GM18858 (cell line): Measurements from ENCODE around the gene VWC2L.

Experiments used
- ATAC-seq: cut with Tn5 transposase; IDR thresholded peaks from one replicate; pipeline ENCODE4 v1.9.1; 2021; ENCODE audit not compliant: unreplicated experiment

VWC2L gene

GRCh38 chr2:214410918-214411554 lies at the start of gene VWC2L:
Gene VWC2L, plus strand, starts transcription at chr2:214411054. Its CDS starts 3,140 bp downstream, at chr2:214414194.
- ATAC-seq: no peak

GRCh38 chr2:214361116-214361515 lies 49.7 kb upstream of the VWC2L start:
- ATAC-seq: no peak

- no peak for ATAC-seq
Measured at GRCh38 chr2:214365549-214365948, 45.3 kb upstream of the VWC2L start.

- ATAC-seq: no peak
Measured at GRCh38 chr2:214367171-214367570, 43.7 kb upstream of the VWC2L start.

- no peak for ATAC-seq
Measured at GRCh38 chr2:214376618-214377285, 34.1 kb upstream of the VWC2L start.

GRCh38 chr2:214377286-214377624 lies 33.6 kb upstream of the VWC2L start:
- ATAC-seq: no peak

GRCh38 chr2:214378455-214379103 lies 32.3 kb upstream of the VWC2L start:
- ATAC-seq: no peak

- no peak for ATAC-seq
Measured at GRCh38 chr2:214379227-214379626, 31.6 kb upstream of the VWC2L start.

GRCh38 chr2:214380681-214381080 lies 30.2 kb upstream of the VWC2L start:
- ATAC-seq: no peak

GRCh38 chr2:214382229-214382628 lies 28.6 kb upstream of the VWC2L start:
- ATAC-seq: no peak

- no peak for ATAC-seq
Measured at GRCh38 chr2:214386720-214387119, 24.1 kb upstream of the VWC2L start.

GRCh38 chr2:214389334-214389733 lies 21.5 kb upstream of the VWC2L start:
- ATAC-seq: no peak

GRCh38 chr2:214393796-214394195 lies 17.1 kb upstream of the VWC2L start:
- no peak for ATAC-seq

- ATAC-seq: no peak
Measured at GRCh38 chr2:214395040-214395439, 15.8 kb upstream of the VWC2L start.

GRCh38 chr2:214401580-214401979 lies 9.3 kb upstream of the VWC2L start:
- ATAC-seq: no peak

- no peak for ATAC-seq
Measured at GRCh38 chr2:214410128-214410775, 602 bp upstream of the VWC2L start.

- no peak for ATAC-seq
Measured at GRCh38 chr2:214412679-214413078, 1.8 kb downstream of the VWC2L start.

- ATAC-seq: no peak
Measured at GRCh38 chr2:214436470-214436869, 25.6 kb downstream of the VWC2L start.

GRCh38 chr2:214450118-214450894 lies 39.5 kb downstream of the VWC2L start:
- ATAC-seq: no peak

GRCh38 chr2:214451516-214452275 lies 40.8 kb downstream of the VWC2L start:
- ATAC-seq: no peak
